ENCODE data around the gene KCNJ6. TPM values are rescaled to one million over a fixed set of nuclear protein-coding genes. Genes with fewer than 3 reads are reported as not detected.
A peak's percentile ranks its signal among the peaks of the same experiment; 100 is the strongest.

KCNJ6 gene
- total RNA-seq, 1 donor from 2014 or later, result 4.4 TPM

GRCh38 chr21:37683396-37684114 is 232.7 kb downstream of the KCNJ6 start:
- Mint-ChIP-seq H3K4me1 (ENCODE audit: low read depth) (peaks cover 22% of the 10 kb centered on the region), H3K9me3 (ENCODE audit: low read depth) (peaks cover 8% of the 10 kb centered on the region), H3K27ac (ENCODE audit: unreplicated experiment) (peak overlapping the region; percentile 91), H3K36me3 (ENCODE audit: low read depth) (peaks cover 3% of the 10 kb centered on the region), H3K27me3 (ENCODE audit: low read depth) (no peaks in the 10 kb centered on the region), H3K4me3 (ENCODE audit: unreplicated experiment) (no peak overlapping the region)
- no peak for TF ChIP-seq CTCF (IDR thresholded peaks at IDR 0.05)
- no peak for DNase-seq (ENCODE audit: low spot score)

GRCh38 chr21:37682966-37683365 is 233.3 kb downstream of the KCNJ6 start:
- DNase-seq (ENCODE audit: low spot score), result no peak

GRCh38 chr21:37677006-37677405 is 239.3 kb downstream of the KCNJ6 start:
- Mint-ChIP-seq H3K27ac (ENCODE audit: unreplicated experiment) (no peak overlapping the region), H3K36me3 (ENCODE audit: low read depth) (peaks cover 7% of the 10 kb centered on the region), H3K9me3 (ENCODE audit: low read depth) (peaks cover 11% of the 10 kb centered on the region), H3K27me3 (ENCODE audit: low read depth) (no peaks in the 10 kb centered on the region), H3K4me1 (ENCODE audit: low read depth) (peaks cover 13% of the 10 kb centered on the region), H3K4me3 (ENCODE audit: unreplicated experiment) (no peak overlapping the region)
- TF ChIP-seq CTCF (IDR thresholded peaks at IDR 0.05), result no peak
- no peak for DNase-seq (ENCODE audit: low spot score)

More at GRCh38 chr21:37682966-37683365, 233.3 kb downstream of the KCNJ6 start:
- Mint-ChIP-seq H3K27me3 (ENCODE audit: low read depth) (no peaks in the 10 kb centered on the region), H3K4me1 (ENCODE audit: low read depth) (peaks cover 22% of the 10 kb centered on the region), H3K9me3 (ENCODE audit: low read depth) (peaks cover 11% of the 10 kb centered on the region), H3K27ac (ENCODE audit: unreplicated experiment) (peak overlapping the region; percentile 91), H3K4me3 (ENCODE audit: unreplicated experiment) (no peak overlapping the region), H3K36me3 (ENCODE audit: low read depth) (peaks cover 6% of the 10 kb centered on the region)
- no peak for TF ChIP-seq CTCF (IDR thresholded peaks at IDR 0.05)

DNA sequence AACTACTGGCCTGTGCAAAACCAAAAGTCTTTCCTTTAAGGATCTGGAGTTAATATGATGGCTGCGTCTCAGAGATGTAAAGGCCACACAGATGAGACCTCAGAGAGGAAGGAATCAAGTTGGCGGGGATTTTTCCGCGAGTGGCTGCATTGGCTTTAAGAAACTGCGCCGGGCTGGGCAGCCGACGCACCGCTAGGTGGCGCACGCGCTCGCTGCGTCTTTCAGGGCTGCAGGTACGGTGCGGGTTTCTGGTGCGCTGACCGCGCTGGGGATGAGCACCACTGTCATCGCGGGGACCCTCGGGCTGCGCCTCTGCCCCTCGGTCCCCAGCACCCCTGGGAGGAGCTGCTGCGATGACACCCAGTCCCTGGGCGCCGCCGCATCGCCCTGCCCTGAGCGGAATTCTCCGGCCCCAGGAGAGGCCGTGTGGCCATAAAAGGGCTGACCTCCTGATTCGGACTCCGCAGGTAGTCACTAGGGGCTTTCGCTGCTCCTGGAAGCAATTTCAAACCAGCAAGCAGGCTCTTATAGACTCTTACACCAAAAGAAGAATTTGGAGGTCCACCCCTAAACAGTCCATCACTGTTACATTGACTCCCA is 241.0 kb downstream of the KCNJ6 start:
- peak; percentile 99 for TF ChIP-seq CTCF (IDR thresholded peaks at IDR 0.05)
- Mint-ChIP-seq H3K9me3 (ENCODE audit: low read depth) (peaks cover 11% of the 10 kb centered on the region), H3K4me1 (ENCODE audit: low read depth) (peaks cover 21% of the 10 kb centered on the region), H3K27ac (ENCODE audit: unreplicated experiment) (no peak overlapping the region), H3K27me3 (ENCODE audit: low read depth) (no peaks in the 10 kb centered on the region), H3K4me3 (ENCODE audit: unreplicated experiment) (peak overlapping the region; percentile 36), H3K36me3 (ENCODE audit: low read depth) (peaks cover 7% of the 10 kb centered on the region)
- DNase-seq (ENCODE audit: low spot score), result no peak

- Mint-ChIP-seq H3K27ac (ENCODE audit: unreplicated experiment) (no peak overlapping the region), H3K36me3 (ENCODE audit: low read depth) (peaks cover 7% of the 10 kb centered on the region), H3K4me1 (ENCODE audit: low read depth) (peaks cover 21% of the 10 kb centered on the region), H3K9me3 (ENCODE audit: low read depth) (peaks cover 5% of the 10 kb centered on the region), H3K27me3 (ENCODE audit: low read depth) (no peaks in the 10 kb centered on the region), H3K4me3 (ENCODE audit: unreplicated experiment) (no peak overlapping the region)
- no peak for TF ChIP-seq CTCF (IDR thresholded peaks at IDR 0.05)
- no peak for DNase-seq (ENCODE audit: low spot score)
These were observed 242.3 kb downstream of the KCNJ6 start for GRCh38 chr21:37673801-37674575.

All from chondrocyte (in vitro differentiated cells).